Body of pancreas (tissue), 4 donors: ENCODE results near the gene CCDC13.

ENCODE experiments used
- POLR2A ChIP-seq, 3 donors: fragments of 450-650 bp; IDR thresholded peaks; one replicate each; pipeline ENCODE4 v1.6.1; 2016; ENCODE audit warnings: antibody characterized with exemption in 3 of 3, mild to moderate bottlenecking in 2 of 3
- TF ChIP-seq, protein P1 (sequence below), 7 experiments: fragments of 450-650 bp in 4 of 7; fragments of 200-600 bp in 3 of 7; sonication (generic) in 3 of 7; IDR thresholded peaks; one replicate each; pipeline ENCODE4 v1.5.1; 2016 to 2019; ENCODE audit warnings: antibody characterized with exemption in 7 of 7

DNA sequence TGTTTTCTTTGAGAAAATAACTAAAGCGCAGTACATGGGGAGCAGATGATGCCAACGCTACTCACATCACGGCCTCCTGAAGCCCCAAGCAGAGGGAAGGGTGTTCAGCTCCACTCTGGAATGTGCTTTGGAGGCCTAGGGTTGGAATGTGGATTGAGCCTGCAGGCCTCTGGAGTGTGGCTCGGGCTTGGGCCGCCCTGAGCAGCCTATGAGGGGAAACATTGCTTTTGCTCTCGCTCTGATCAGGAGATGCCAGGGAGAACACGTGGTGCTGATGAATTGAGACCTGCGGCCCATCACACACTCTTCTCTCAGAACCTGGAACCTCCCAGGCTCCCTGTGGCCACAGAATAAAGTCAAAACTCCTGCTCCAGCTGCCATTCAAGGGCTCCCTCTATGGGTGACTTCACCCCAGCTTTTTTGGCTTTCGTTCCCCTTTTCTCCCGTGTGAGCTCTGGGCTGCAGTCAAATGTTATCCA, 23.3 kb downstream of the CCDC13 start:
- TF ChIP-seq, protein P1, sequence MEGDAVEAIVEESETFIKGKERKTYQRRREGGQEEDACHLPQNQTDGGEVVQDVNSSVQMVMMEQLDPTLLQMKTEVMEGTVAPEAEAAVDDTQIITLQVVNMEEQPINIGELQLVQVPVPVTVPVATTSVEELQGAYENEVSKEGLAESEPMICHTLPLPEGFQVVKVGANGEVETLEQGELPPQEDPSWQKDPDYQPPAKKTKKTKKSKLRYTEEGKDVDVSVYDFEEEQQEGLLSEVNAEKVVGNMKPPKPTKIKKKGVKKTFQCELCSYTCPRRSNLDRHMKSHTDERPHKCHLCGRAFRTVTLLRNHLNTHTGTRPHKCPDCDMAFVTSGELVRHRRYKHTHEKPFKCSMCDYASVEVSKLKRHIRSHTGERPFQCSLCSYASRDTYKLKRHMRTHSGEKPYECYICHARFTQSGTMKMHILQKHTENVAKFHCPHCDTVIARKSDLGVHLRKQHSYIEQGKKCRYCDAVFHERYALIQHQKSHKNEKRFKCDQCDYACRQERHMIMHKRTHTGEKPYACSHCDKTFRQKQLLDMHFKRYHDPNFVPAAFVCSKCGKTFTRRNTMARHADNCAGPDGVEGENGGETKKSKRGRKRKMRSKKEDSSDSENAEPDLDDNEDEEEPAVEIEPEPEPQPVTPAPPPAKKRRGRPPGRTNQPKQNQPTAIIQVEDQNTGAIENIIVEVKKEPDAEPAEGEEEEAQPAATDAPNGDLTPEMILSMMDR (IDR thresholded peaks at IDR 0.05) = peak in 5 of 7 experiments; percentile 10 to 44 (median 24)
- peak in 2 of 3 donors; percentile 6 to 18 for TF ChIP-seq POLR2A (IDR thresholded peaks at IDR 0.05)
